Measurements from ENCODE around the gene GALNS.

GALNS gene

DNA sequence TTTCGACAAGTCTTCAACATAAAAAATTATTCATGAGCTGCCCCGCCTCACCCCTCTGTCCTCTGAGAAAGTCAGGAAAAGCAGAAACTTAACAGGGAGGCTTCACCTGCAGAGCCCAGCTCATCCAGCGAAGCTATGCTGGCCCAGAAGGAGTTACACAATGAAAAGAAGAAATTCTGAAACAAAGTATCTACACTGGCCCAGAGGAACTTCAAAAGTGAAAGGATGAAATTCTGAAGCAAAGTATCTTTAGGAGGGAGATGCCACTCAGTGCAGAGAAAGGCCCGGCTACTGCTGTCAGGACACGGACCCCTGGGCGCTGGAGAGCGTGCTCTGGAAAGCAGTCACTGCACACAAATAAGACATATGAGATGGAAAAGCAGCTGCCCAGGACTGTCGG, 1.6 kb downstream of the GALNS start:
- Histone ChIP-seq H4K20me1 (ENCODE audit: insufficient read depth, low read length) (peaks cover 12% of the 10 kb centered on the region), H3K4me2 (ENCODE audit: insufficient read depth, low read length) (peak overlapping the region; percentile 88; the same call in 1 of the 2 replicates), H3K9me3 (ENCODE audit: insufficient read depth, low read length, severe bottlenecking) (no peaks in the 10 kb centered on the region), H3K27me3 (ENCODE audit: insufficient read depth, low read length, poor library complexity) (no peaks in the 10 kb centered on the region), H3K9ac (ENCODE audit: low read depth, low read length) (no peak overlapping the region), H3K4me1 (ENCODE audit: insufficient read depth, low read length) (peaks cover 24% of the 10 kb centered on the region), H3K36me3 (ENCODE audit: insufficient read depth, low read length) (peaks cover 18% of the 10 kb centered on the region), H3K4me3 (ENCODE audit: low read depth in 1 of 2, low read length in 2 of 2) (no peak overlapping the region), H3K27ac (ENCODE audit: low read length) (no peak overlapping the region), H2AFZ (ENCODE audit: low read depth, low read length) (no peak overlapping the region), H3K79me2 (ENCODE audit: insufficient read depth, low read length) (peaks cover 24% of the 10 kb centered on the region)
- TF ChIP-seq, protein P1, sequence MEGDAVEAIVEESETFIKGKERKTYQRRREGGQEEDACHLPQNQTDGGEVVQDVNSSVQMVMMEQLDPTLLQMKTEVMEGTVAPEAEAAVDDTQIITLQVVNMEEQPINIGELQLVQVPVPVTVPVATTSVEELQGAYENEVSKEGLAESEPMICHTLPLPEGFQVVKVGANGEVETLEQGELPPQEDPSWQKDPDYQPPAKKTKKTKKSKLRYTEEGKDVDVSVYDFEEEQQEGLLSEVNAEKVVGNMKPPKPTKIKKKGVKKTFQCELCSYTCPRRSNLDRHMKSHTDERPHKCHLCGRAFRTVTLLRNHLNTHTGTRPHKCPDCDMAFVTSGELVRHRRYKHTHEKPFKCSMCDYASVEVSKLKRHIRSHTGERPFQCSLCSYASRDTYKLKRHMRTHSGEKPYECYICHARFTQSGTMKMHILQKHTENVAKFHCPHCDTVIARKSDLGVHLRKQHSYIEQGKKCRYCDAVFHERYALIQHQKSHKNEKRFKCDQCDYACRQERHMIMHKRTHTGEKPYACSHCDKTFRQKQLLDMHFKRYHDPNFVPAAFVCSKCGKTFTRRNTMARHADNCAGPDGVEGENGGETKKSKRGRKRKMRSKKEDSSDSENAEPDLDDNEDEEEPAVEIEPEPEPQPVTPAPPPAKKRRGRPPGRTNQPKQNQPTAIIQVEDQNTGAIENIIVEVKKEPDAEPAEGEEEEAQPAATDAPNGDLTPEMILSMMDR (IDR thresholded peaks at IDR 0.05; ENCODE audit: borderline replicate concordance, extremely low read depth, low read length, poor library complexity, severe bottlenecking), result no peak
- no peak for TF ChIP-seq EZH2 (IDR thresholded peaks at IDR 0.05; ENCODE audit: borderline replicate concordance, low read depth, low read length, severe bottlenecking)
- DNase-seq (no peak), ATAC-seq (ENCODE audit: insufficient read depth, low read depth) (no peak)

DNA sequence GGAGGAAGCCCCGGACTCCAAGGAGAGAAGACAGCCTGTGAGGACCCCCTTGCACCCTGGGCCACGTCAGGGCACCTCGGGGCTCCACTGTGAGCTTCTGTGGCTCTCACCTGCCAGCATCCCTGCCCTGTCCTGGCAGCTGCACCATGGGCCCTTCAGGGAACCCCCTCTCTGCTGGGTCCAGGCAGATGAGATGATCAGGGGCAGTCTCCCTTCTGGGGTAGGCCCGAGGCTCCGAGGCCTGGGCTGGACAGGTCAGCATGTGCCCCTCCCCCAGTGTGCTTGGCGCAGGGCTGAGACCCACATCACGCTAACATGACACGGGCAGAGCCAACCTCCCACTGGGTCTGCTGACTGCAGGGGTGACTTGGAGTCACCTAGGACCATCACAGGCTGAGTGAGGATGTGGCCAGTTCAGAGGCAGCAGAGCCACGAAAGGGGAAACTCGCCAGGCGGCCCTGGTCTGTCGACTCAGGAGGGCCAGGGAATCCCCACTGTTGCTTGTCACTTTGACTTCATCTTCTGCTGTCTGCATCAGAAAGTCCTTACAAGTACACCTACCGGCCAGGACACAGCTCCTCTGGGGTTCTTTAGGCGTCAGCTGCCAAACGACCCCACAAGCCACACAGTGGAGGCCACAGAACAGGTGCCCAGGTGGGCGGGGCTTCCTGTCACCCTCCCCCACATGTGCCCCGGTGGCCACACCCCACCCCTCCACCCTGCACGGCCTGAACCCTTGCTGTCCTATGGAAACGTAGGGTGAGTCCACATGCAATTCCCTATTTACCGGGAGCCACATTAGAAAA, 2.2 kb downstream of the GALNS start:
- no peaks in the 10 kb centered on the region for H3K27me3 ChIP-seq (ENCODE audit: insufficient read depth, low read length, poor library complexity)
- TF ChIP-seq, protein P1 (IDR thresholded peaks at IDR 0.05; ENCODE audit: borderline replicate concordance, extremely low read depth, low read length, poor library complexity, severe bottlenecking), result no peak
- TF ChIP-seq EZH2 (IDR thresholded peaks at IDR 0.05; ENCODE audit: borderline replicate concordance, low read depth, low read length, severe bottlenecking), result no peak
- peaks cover 16% of the 10 kb centered on the region for H3K36me3 ChIP-seq (ENCODE audit: insufficient read depth, low read length)
- H3K79me2 ChIP-seq (ENCODE audit: insufficient read depth, low read length), result peaks cover 24% of the 10 kb centered on the region
- H2AFZ ChIP-seq (ENCODE audit: low read depth, low read length), result no peak overlapping the region
- no peak overlapping the region for H3K4me2 ChIP-seq (ENCODE audit: insufficient read depth, low read length)
- no peak for ATAC-seq (ENCODE audit: insufficient read depth, low read depth)
- no peak overlapping the region for H3K4me3 ChIP-seq (ENCODE audit: low read depth in 1 of 2, low read length in 2 of 2)
- no peaks in the 10 kb centered on the region for H3K9me3 ChIP-seq (ENCODE audit: insufficient read depth, low read length, severe bottlenecking)
- H3K4me1 ChIP-seq (ENCODE audit: insufficient read depth, low read length), result peaks cover 24% of the 10 kb centered on the region
- H3K27ac ChIP-seq (ENCODE audit: low read length), result no peak overlapping the region
- H3K9ac ChIP-seq (ENCODE audit: low read depth, low read length), result no peak overlapping the region
- DNase-seq, result peak; percentile 29
- H4K20me1 ChIP-seq (ENCODE audit: insufficient read depth, low read length), result peaks cover 14% of the 10 kb centered on the region

DNA sequence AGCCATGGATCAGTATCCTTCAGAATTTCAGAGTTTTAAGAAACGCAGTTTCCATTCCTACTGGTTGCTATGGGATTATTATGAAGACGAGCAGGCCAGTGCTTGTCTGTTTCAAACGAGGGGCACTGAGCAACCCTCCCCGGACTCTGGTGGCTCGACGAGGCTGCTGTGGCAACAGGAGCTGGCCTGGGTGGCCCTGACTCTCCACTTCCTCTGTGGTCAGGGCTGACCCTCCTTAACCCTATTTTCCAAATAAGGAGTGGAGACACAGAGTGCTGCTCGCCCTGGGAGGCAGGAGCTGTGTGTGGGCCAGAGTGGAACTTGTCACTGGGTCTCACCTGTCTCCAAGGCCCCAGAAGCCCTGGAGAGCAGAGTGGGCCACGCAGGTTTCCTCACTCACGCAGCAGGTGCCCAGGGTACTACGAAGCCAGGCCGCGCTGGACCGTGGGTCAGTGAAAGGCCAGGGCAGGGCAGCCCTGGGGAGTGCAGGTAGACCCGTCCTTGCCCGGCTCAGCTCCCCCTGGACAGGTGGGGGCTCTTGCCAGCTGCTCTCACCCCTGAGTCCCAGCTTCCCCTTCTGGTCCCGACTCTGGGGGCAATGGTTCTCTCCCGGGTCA, 3.3 kb downstream of the GALNS start:
- Histone ChIP-seq H3K79me2 (ENCODE audit: insufficient read depth, low read length) (peaks cover 19% of the 10 kb centered on the region), H3K9ac (ENCODE audit: low read depth, low read length) (no peak overlapping the region), H3K9me3 (ENCODE audit: insufficient read depth, low read length, severe bottlenecking) (no peaks in the 10 kb centered on the region), H3K4me1 (ENCODE audit: insufficient read depth, low read length) (peaks cover 18% of the 10 kb centered on the region), H3K27me3 (ENCODE audit: insufficient read depth, low read length, poor library complexity) (no peaks in the 10 kb centered on the region), H2AFZ (ENCODE audit: low read depth, low read length) (no peak overlapping the region), H3K36me3 (ENCODE audit: insufficient read depth, low read length) (peaks cover 6% of the 10 kb centered on the region; the same call in 1 of the 2 replicates), H3K4me3 (ENCODE audit: low read depth in 1 of 2, low read length in 2 of 2) (no peak overlapping the region), H3K4me2 (ENCODE audit: insufficient read depth, low read length) (no peak overlapping the region), H4K20me1 (ENCODE audit: insufficient read depth, low read length) (peaks cover 14% of the 10 kb centered on the region), H3K27ac (ENCODE audit: low read length) (no peak overlapping the region)
- TF ChIP-seq, protein P1 (IDR thresholded peaks at IDR 0.05; ENCODE audit: borderline replicate concordance, extremely low read depth, low read length, poor library complexity, severe bottlenecking), result no peak
- no peak for TF ChIP-seq EZH2 (IDR thresholded peaks at IDR 0.05; ENCODE audit: borderline replicate concordance, low read depth, low read length, severe bottlenecking)
- DNase-seq (no peak), ATAC-seq (ENCODE audit: insufficient read depth, low read depth) (no peak)

All from DND-41 (cell line).